Liver (tissue), 9 donors: ENCODE results near the gene TCF25. TPM values are rescaled to one million over a fixed set of nuclear protein-coding genes. Genes with fewer than 3 reads are reported as not detected.
A peak's percentile ranks its signal among the peaks of the same experiment; 100 is the strongest.

Experiments
- DNase-seq: peaks from one replicate; pipeline ENCODE4 v3.0.0-alpha.2; 2017; ENCODE audit warnings: low spot score
- H3K27ac ChIP-seq, 2 donors: one replicate each; pipeline ENCODE4 v1.7.0; 2013; ENCODE audit warnings: inconsistent platforms in 2 of 2, low read length in 2 of 2, control low read depth in 1 of 2, low read depth in 1 of 2, mild to moderate bottlenecking in 1 of 2
- H3K27me3 ChIP-seq, 4 donors: one replicate each; pipeline versions ENCODE4 v1.6.1 to v1.7.0; 2013; ENCODE audit warnings: low read length in 3 of 4, inconsistent platforms in 1 of 4, mild to moderate bottlenecking in 1 of 4, moderate library complexity in 1 of 4; ENCODE audit not compliant: control insufficient read depth in 4 of 4, insufficient read depth in 4 of 4
- H3K36me3 ChIP-seq, 4 donors: one replicate each; pipeline versions ENCODE4 v1.6.1 to v1.7.0; 2013; ENCODE audit warnings: low read length in 3 of 4, mild to moderate bottlenecking in 3 of 4, low read depth in 1 of 4, moderate library complexity in 1 of 4; ENCODE audit not compliant: control insufficient read depth in 4 of 4, insufficient read depth in 3 of 4
- H3K4me1 ChIP-seq, 4 donors: one replicate each; pipeline versions ENCODE4 v1.6.1 to v1.7.0; 2013; ENCODE audit warnings: low read length in 3 of 4, mild to moderate bottlenecking in 3 of 4, moderate library complexity in 1 of 4; ENCODE audit not compliant: control insufficient read depth in 4 of 4, insufficient read depth in 4 of 4
- H3K4me3 ChIP-seq, 3 donors: one replicate each; pipeline versions ENCODE4 v1.6.1 to v1.7.0; 2013; ENCODE audit warnings: low read length in 3 of 3, control low read depth in 1 of 3, low read depth in 1 of 3, mild to moderate bottlenecking in 1 of 3
- H3K9ac ChIP-seq, 2 donors: one replicate each; pipeline ENCODE4 v1.7.0; 2013; ENCODE audit warnings: low read length in 2 of 2, mild to moderate bottlenecking in 2 of 2, moderate library complexity in 2 of 2, control low read depth in 1 of 2, low read depth in 1 of 2
- H3K9me3 ChIP-seq, 4 donors: one replicate each; pipeline versions ENCODE4 v1.6.1 to v1.7.0; 2013; ENCODE audit warnings: low read length in 3 of 4; ENCODE audit not compliant: control insufficient read depth in 4 of 4
- EGR1 ChIP-seq, 2 donors: IDR thresholded peaks; 2 replicates each; pipeline ENCODE4 v1.6.1; 2016 to 2018; ENCODE audit warnings: antibody characterized with exemption in 2 of 2, low read depth in 2 of 2
- HNF4A ChIP-seq, 2 donors: conservative IDR thresholded peaks; 2 replicates each; pipeline ENCODE4 v1.6.1; 2016; ENCODE audit warnings: antibody characterized with exemption in 2 of 2, mild to moderate bottlenecking in 2 of 2
- HNF4G ChIP-seq: IDR thresholded peaks from 2 replicates; pipeline ENCODE4 v1.6.1; 2016; ENCODE audit warnings: antibody characterized with exemption
- JUND ChIP-seq, 2 donors: IDR thresholded peaks; 2 replicates each; pipeline ENCODE4 v1.6.1; 2016; ENCODE audit warnings: antibody characterized with exemption in 2 of 2
- NR2F2 ChIP-seq: IDR thresholded peaks from 2 replicates; pipeline ENCODE4 v1.6.1; 2016; ENCODE audit warnings: antibody characterized with exemption
- RAD21 ChIP-seq, 2 donors: IDR thresholded peaks; 2 replicates each; pipeline ENCODE4 v1.6.1; 2016; ENCODE audit warnings: antibody characterized with exemption in 2 of 2, mild to moderate bottlenecking in 2 of 2
- RXRA ChIP-seq, 2 donors: IDR thresholded peaks; 2 replicates each; pipeline ENCODE4 v1.6.1; 2017 to 2018; ENCODE audit warnings: antibody characterized with exemption in 2 of 2, mild to moderate bottlenecking in 1 of 2
- SP1 ChIP-seq: IDR thresholded peaks from 2 replicates; pipeline ENCODE4 v1.6.1; 2018; ENCODE audit warnings: antibody characterized with exemption, mild to moderate bottlenecking
- TAF1 ChIP-seq: conservative IDR thresholded peaks from 2 replicates; pipeline ENCODE4 v1.6.1; 2016; ENCODE audit warnings: antibody characterized with exemption, mild to moderate bottlenecking
- YY1 ChIP-seq: IDR thresholded peaks from 2 replicates; pipeline ENCODE4 v1.6.1; 2016; ENCODE audit warnings: antibody characterized with exemption, mild to moderate bottlenecking
- WGBS: extraction: QIAGEN DNeasy Blood & Tissue Kit; methylation state at CpG from one replicate; pipeline ENCODE4 v1.1.7; 2013; 5-methylcytosine and 5-hydroxymethylcytosine counted together
- polyA plus RNA-seq, 2 donors: library from polyadenylated mRNA; stranded (reverse) in 1 of 2; unstranded in 1 of 2; fragments of 200-250 nt in 1 of 2; fragments of >200 nt in 1 of 2; fragmentation: Nextera tagmentation in 1 of 2; extraction: Ambion mirVana in 1 of 2; gene quantifications; one replicate each; pipeline versions ENCODE4 v1.2.1 to v1.2.3, GENCODE V29; 2013 to 2015
- total RNA-seq, 2 donors: library from RNA; depleted of rRNA; stranded (reverse); fragments of >200 nt; gene quantifications; one replicate each; pipeline ENCODE4 v1.2.3, GENCODE V29; 2014
- TF ChIP-seq, protein P1 (sequence below): IDR thresholded peaks from 2 replicates; pipeline ENCODE4 v1.6.1; 2016; ENCODE audit warnings: antibody characterized with exemption
- TF ChIP-seq, protein P2 (sequence below): IDR thresholded peaks from 2 replicates; pipeline ENCODE4 v1.6.1; 2016; ENCODE audit warnings: antibody characterized with exemption, mild to moderate bottlenecking
- TF ChIP-seq, protein P3 (sequence below): IDR thresholded peaks from 2 replicates; pipeline ENCODE4 v1.6.1; 2016; ENCODE audit warnings: antibody characterized with exemption
- donor health status: healthy.
- donor health status: healthy.
- donor health status: healthy.
- donor health status: healthy.
- donor health status: healthy.

TCF25 gene
- total and polyA plus RNA-seq, 4 donors = 59.6 to 98.8 (median 76.8) TPM

DNA sequence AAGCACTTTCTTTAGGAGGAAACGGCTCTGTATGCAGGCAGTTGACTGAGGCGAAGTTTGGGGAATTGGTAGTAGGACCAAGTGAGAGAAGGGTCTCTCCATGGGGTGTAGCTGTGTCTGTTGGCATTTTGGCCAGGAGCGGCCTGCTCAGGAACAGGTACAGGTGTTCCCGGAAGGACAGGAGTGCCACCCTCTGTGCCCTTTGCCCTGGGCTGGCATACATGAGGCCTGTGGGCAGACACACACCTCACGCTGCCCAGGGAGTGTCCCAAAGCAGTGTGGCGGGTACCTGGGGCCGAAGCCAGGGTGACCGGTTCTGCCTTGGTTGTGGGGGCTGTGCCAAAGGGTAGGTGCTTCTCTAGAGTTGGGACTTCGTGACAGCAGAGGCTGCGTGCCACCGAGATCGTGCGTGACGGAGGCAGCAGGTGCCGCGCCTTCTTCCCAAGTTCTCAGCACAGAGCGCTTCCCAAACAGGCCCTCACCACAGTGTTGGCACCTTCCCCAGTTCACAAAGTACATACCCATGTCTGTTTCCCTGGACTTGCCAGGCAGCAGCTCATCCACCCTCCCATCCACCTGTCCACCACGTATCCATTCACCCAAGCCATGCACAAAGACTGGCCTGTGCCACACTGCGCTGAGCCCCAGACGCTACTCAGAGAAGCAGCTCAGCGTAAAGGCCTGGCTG, 19.9 kb upstream of the TCF25 start:
- WGBS = 69% methylated on average over 21 of the region's 21 CpGs
- TF ChIP-seq HNF4A (conservative IDR thresholded peaks at IDR 0.05) = peak; percentile 52 to 63
- TF ChIP-seq, protein P1, sequence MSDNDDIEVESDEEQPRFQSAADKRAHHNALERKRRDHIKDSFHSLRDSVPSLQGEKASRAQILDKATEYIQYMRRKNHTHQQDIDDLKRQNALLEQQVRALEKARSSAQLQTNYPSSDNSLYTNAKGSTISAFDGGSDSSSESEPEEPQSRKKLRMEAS = no peak
- TF ChIP-seq EGR1 (IDR thresholded peaks at IDR 0.05; ENCODE audit: low read depth in 2 of 2) = no peak
- no peak for TF ChIP-seq NR2F2
- TF ChIP-seq RXRA (IDR thresholded peaks at IDR 0.05) = peak; percentile 36 to 46
- no peak for TF ChIP-seq HNF4G
- TF ChIP-seq SP1 = peak; percentile 63
- Histone ChIP-seq H3K27me3 (no peaks in the 10 kb centered on the region), H3K9me3 (no peaks in the 10 kb centered on the region), H3K27ac (no peak overlapping the region), H3K4me3 (no peak overlapping the region), H3K36me3 (peaks cover 0 to 3% (median 0%) of the 10 kb centered on the region in 4 donors), H3K9ac (no peak overlapping the region), H3K4me1 (peaks cover 0 to 7% (median 6%) of the 10 kb centered on the region in 4 donors)
- no peak for DNase-seq

DNA sequence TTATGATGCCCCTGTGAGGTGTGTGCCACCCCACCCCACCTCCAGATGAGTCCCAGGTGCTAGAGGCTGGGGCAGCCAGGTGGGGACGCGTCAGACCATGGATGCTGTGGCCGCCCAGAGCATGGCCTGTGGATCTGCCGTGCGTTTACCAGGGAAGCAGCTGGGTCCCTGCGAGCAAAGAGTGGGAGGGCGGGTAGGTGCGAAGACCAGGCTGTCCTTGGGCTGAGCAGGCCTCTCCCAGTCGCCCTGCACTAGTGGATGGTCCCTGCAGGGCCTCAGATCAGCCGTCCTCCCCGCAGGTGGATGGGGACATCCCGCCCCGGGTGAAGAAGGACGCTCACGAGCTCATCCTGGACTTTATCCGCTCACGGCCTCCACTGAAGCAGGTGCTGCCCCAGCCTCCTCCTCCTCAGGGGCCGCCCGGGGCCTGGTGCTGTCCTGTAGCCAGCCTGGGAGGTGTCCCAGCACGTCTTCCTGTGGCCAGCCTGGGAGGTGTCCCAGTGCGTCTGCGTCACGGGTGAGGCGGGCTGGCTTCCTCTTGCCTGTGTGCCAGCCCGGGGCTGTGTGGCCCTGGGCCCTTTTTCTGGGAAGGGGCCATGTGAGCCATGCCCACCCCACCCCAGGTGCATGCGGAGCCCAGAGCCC, 18.0 kb upstream of the TCF25 start:
- H3K27me3 ChIP-seq = no peaks in the 10 kb centered on the region
- H3K9me3 ChIP-seq = no peaks in the 10 kb centered on the region
- peaks cover 0 to 1% (median 0%) of the 10 kb centered on the region in 4 donors for H3K36me3 ChIP-seq
- no peak overlapping the region for H3K4me3 ChIP-seq
- WGBS = 94% methylated on average over 26 of the region's 26 CpGs
- no peak overlapping the region for H3K9ac ChIP-seq
- no peak overlapping the region for H3K27ac ChIP-seq
- peaks cover 0 to 7% (median 6%) of the 10 kb centered on the region in 4 donors for H3K4me1 ChIP-seq
- DNase-seq = no peak
- TF ChIP-seq NR2F2 = no peak
- no peak for TF ChIP-seq JUND (IDR thresholded peaks at IDR 0.05)
- TF ChIP-seq HNF4G = no peak
- no peak for TF ChIP-seq TAF1
- no peak for TF ChIP-seq RAD21 (IDR thresholded peaks at IDR 0.05)
- TF ChIP-seq, protein P1 = no peak

DNA sequence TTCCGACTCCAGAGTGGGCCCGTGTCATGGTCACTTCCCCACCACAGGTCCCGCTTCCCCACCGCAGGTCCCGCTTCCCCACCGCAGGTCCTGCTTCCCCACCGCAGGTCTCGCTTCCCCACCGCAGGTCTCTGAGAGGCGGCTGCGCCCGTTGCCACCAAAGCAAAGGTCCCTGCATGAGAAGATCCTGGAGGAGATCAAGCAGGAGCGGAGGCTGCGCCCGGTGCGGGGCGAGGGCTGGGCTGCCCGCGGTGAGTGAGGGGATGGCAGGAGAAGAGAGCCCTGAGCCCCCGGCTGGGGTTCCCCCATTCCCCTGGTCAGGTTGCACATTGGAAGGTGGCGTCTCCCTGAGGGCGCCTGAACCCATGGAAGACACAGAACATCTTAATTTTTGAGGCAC, 17.4 kb upstream of the TCF25 start:
- TF ChIP-seq, protein P2, sequence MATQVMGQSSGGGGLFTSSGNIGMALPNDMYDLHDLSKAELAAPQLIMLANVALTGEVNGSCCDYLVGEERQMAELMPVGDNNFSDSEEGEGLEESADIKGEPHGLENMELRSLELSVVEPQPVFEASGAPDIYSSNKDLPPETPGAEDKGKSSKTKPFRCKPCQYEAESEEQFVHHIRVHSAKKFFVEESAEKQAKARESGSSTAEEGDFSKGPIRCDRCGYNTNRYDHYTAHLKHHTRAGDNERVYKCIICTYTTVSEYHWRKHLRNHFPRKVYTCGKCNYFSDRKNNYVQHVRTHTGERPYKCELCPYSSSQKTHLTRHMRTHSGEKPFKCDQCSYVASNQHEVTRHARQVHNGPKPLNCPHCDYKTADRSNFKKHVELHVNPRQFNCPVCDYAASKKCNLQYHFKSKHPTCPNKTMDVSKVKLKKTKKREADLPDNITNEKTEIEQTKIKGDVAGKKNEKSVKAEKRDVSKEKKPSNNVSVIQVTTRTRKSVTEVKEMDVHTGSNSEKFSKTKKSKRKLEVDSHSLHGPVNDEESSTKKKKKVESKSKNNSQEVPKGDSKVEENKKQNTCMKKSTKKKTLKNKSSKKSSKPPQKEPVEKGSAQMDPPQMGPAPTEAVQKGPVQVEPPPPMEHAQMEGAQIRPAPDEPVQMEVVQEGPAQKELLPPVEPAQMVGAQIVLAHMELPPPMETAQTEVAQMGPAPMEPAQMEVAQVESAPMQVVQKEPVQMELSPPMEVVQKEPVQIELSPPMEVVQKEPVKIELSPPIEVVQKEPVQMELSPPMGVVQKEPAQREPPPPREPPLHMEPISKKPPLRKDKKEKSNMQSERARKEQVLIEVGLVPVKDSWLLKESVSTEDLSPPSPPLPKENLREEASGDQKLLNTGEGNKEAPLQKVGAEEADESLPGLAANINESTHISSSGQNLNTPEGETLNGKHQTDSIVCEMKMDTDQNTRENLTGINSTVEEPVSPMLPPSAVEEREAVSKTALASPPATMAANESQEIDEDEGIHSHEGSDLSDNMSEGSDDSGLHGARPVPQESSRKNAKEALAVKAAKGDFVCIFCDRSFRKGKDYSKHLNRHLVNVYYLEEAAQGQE = no peak
- TF ChIP-seq, protein P3, sequence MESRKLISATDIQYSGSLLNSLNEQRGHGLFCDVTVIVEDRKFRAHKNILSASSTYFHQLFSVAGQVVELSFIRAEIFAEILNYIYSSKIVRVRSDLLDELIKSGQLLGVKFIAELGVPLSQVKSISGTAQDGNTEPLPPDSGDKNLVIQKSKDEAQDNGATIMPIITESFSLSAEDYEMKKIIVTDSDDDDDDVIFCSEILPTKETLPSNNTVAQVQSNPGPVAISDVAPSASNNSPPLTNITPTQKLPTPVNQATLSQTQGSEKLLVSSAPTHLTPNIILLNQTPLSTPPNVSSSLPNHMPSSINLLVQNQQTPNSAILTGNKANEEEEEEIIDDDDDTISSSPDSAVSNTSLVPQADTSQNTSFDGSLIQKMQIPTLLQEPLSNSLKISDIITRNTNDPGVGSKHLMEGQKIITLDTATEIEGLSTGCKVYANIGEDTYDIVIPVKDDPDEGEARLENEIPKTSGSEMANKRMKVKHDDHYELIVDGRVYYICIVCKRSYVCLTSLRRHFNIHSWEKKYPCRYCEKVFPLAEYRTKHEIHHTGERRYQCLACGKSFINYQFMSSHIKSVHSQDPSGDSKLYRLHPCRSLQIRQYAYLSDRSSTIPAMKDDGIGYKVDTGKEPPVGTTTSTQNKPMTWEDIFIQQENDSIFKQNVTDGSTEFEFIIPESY = no peak
- no peak for TF ChIP-seq YY1
- WGBS = 93% methylated on average over 22 of the region's 22 CpGs
- no peaks in the 10 kb centered on the region for H3K27me3 ChIP-seq
- no peaks in the 10 kb centered on the region for H3K9me3 ChIP-seq
- H3K9ac ChIP-seq = no peak overlapping the region
- DNase-seq = no peak
- no peak overlapping the region for H3K4me3 ChIP-seq
- peaks cover 0 to 7% (median 6%) of the 10 kb centered on the region in 4 donors for H3K4me1 ChIP-seq
- no peak overlapping the region for H3K27ac ChIP-seq
- no peaks in the 10 kb centered on the region for H3K36me3 ChIP-seq
